HG03439 (cell line): ENCODE data around the gene BCCIP.
A peak's percentile ranks its signal among the peaks of the same experiment; 100 is the strongest.

Experiments
- ATAC-seq: cut with Tn5 transposase; IDR thresholded peaks from one replicate; pipeline ENCODE4 v1.9.1; 2021; ENCODE audit warnings: mild to moderate bottlenecking, moderate library complexity; ENCODE audit not compliant: unreplicated experiment

Gene BCCIP

DNA sequence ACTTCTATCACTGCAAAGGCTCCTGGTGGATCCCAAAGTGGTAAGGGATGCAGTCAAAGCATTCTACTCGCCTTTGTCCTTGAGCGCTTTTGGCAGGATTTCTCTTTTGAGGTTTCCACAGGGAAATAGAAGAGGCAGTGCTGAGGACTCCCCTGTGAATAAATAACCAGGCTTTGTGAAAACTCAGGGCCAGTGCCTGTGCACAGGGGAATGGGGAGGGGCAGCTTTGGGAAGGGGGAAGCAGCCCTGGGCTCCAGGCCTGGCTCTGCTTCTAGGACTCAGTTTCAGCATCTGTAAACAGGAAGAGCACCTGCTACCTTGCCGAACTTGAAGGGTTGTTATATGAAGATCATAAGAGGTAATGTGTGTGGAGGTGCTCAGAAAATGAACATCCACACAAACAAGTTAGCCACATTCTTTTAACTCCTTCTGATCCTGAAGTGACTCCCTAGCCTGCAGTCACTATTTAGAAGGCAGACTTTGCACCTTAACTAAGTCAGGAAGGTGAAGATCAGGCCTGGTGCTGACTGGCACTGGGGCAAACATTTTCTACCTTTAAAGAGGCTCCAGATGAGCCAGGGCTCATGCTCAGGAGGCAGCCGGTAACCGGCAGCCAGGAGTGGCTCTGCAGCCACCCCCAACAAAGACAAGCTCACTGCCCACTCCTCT is 25.2 kb upstream of the BCCIP start:
- ATAC-seq: no peak

- no peak for ATAC-seq
Observed at GRCh38 chr10:125799451-125800182, 23.7 kb upstream of the BCCIP start.

DNA sequence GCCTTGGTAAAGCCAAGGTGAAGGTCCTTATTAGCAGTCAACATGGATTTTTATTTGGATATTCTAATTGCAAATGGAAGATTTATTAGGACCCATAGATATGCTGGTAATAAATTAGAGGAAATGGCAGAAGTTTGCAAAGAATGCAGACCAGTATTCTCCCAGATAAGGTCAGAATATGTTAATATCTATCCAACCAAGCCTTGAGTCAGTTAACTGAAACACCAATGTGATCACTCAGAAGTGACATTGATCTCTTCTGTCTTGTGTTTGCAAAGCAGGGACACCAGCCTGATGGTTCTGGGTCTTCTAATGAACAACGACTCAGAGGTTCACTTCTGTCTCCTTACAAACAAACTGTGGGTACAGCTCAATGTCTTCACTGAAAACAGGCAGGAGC is 21.8 kb upstream of the BCCIP start:
- ATAC-seq: no peak

- ATAC-seq: no peak
Observed at GRCh38 chr10:125802131-125802530, 21.2 kb upstream of the BCCIP start.

GRCh38 chr10:125802739-125803138 is 20.6 kb upstream of the BCCIP start:
- no peak for ATAC-seq

DNA sequence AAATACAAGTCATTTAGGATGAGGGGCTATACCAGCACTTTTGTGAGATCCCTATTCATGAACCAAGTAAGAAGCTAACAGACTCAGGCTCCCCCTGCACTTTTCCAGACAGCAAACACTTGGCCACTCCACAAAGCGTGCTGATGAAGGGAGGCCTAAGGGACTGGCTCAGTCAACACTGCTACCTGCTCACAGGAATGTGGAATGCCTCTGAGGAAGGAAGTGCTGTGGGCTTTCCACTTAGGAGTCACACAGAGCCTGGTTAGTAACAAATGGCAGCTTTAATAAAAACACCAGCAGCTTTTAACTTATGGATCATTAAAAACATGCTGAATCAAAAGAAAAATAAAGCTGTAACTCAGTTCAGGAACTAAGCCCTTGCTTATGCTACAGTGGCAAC is 15.3 kb upstream of the BCCIP start:
- no peak for ATAC-seq

DNA sequence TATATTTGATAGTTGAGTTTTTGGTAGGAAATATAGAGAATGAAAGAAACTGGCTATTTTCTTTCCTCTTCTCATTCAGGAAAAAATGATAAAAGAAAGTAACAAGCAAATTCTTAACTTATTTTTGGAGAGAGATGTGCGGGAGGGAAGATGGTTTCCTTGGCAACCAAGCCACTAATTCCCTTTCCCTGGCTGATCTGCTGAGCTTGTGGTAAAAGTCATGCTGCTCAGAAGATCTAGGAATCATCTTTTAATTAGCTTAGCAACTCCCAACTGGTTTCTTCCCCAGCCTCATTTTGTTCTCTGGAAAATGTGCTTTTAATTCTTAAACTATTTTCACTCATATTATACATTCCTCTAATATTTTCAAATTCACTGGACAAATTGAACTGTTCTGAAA is 12.1 kb upstream of the BCCIP start:
- no peak for ATAC-seq

DNA sequence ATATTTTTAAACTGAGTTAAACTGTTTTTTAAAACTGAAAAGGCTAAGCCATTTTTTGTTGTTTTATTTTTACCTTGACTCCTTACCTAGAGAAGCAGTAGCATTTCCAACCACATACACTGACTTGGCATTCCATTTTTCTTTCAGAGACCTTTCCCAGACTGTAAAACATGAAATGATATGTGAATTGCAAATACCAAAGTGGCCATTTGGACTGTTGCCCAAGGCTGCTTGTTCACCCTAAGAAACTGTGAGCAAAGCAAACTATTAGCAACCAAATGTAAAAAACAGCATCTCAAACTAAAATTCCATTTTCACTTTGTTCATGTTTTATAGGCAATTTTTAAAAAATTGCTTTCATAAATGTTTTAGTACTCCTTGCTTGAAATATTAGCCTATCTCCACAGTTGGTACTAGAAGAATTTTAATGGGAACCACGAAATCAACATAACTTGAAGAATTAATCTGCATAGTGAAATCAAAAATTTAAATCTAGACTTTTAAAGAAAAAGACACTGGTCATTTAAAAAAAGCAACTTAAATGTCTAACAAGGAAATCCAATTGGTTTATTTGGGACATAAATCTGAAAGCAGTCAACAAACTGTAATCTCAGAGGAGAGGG is 11.1 kb upstream of the BCCIP start:
- no peak for ATAC-seq

GRCh38 chr10:125815764-125816163 is 7.6 kb upstream of the BCCIP start:
- no peak for ATAC-seq

- ATAC-seq: no peak
Observed at GRCh38 chr10:125816548-125816947, 6.8 kb upstream of the BCCIP start.

- ATAC-seq: no peak
Observed at GRCh38 chr10:125817337-125817946, 5.9 kb upstream of the BCCIP start.

DNA sequence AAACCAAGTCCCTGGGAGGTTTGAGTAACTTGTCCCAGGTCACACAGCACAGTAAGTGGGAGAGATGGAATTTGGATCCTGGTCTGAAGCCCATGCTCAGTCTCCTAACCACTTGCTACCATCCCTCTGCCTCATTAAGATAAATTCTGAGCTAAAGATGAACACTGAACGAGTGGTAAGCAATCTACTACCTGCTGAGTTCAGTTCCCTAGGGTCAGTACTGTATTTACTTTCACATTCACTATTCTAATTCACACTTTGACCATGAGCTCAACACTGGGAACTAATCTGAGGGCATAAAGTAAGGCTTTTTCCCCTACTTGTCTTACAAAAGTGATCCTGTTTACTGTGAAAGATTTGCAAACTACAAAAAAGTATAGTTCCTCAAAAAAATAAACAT is 2.6 kb upstream of the BCCIP start:
- peak; percentile 46 for ATAC-seq

DNA sequence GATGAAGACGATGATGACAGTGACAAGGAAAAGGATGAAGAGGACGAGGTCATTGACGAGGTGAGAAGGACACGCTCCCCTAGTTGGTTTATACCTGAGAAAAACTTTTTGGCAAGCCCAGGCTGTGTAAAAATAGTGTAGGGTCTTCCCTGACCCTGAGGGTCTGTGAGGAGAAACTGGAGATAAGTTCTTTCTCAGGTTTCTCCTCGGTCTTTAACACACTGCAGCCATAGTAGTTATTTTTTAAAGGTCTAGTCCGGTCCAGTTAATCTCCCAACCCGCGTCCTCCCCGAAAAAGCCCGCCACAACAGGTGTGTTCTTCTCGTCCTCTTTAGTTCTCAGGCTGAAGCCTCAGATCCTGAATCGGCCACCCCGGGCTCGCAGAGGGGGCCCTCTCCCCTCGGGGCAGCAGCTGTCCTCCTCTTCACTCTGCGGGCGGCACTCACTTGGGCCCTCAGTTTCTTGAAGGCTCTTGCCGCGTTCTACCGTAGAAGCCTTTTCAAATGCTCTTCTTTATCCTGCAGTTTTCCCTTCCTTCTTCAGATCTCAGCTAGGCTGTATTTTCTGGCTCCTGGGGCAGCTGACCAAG is 411 bp downstream of the BCCIP start:
- peak; percentile 0 for ATAC-seq

DNA sequence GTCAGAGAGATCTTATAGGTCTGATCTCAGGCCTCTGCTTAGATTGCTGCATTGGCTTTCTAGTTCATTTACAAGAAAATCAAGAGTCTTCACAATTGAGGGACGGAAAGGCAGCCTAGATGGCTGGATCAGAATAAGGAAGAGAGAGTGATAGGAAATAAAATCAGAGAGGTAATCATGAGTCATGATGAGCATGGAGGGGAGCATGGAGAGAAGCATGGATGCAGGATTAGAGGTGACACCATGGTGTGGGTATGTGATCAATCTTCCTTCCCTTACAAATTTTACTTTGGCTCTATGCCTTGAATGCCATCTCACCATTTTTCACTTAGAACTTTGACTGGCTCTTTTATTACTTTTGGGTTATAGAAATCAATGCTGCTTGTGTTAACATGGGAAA is 1.4 kb downstream of the BCCIP start:
- ATAC-seq: no peak

GRCh38 chr10:125827133-125827532 is 3.8 kb downstream of the BCCIP start:
- no peak for ATAC-seq

DNA sequence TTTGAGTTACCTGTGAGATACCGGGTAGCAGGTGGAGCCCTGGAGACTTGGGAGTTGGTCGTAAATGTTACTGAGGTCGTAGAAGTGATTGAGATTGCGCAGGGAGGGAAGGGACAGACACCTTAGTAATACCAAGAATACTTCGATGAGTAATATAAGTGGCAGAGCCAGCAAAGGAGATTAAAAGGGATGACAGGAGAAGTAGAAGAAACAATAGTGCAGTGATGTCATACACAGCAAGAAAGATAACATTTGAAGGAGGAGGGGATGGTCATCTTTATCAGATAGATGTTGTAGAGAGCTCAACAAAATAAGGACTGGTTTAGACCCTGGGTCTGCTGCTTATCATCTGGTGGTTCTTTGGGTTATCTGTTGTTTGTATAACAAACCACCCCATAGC is 5.0 kb downstream of the BCCIP start:
- no peak for ATAC-seq

- no peak for ATAC-seq
Observed at GRCh38 chr10:125836746-125837145, 13.4 kb downstream of the BCCIP start.

GRCh38 chr10:125838802-125839575 is 15.6 kb downstream of the BCCIP start:
- ATAC-seq: no peak

- ATAC-seq: no peak
Observed at GRCh38 chr10:125840406-125840805, 17.1 kb downstream of the BCCIP start.

- no peak for ATAC-seq
Observed at GRCh38 chr10:125840955-125841354, 17.6 kb downstream of the BCCIP start.
